SK-N-SH (cell line): ENCODE results near the gene NTNG2. TPM values are rescaled to one million over a fixed set of nuclear protein-coding genes. Genes with fewer than 3 reads are reported as not detected.

ENCODE experiments used
- CTCF ChIA-PET: fragments of 300-600, 350-600 bp; formaldehyde crosslinking; extraction: SDS; loops from one replicate; lab custom pipeline; 2021; lab: Yijun Ruan, JAX
- POLR2A ChIA-PET: fragments of 350-600 bp; sonication (Branson Sonifier 250); formaldehyde crosslinking; extraction: SDS; loops from one replicate; lab custom pipeline; 2020; ENCODE audit warnings: antibody characterized with exemption, inconsistent platforms; lab: Yijun Ruan, JAX
- DNase-seq: peaks from one replicate; pipeline ENCODE4 v3.0.0; 2012
- H2AFZ ChIP-seq: fragments of 200-600 bp; sonication (generic); 2 replicates; pipeline ENCODE4 v1.8.1; 2016; ENCODE audit warnings: antibody characterized with exemption, mild to moderate bottlenecking, low read depth
- H3F3A ChIP-seq: fragments of 200-600 bp; sonication (generic); replicated peaks from 2 replicates; pipeline ENCODE3; 2016; ENCODE audit warnings: antibody characterized with exemption, mild to moderate bottlenecking; ENCODE audit not compliant: insufficient read depth
- H3K27ac ChIP-seq, 2 experiments: fragments of 200-500 bp in 1 of 2; fragments of 200-600 bp in 1 of 2; sonication (Bioruptor generic) in 1 of 2; sonication (generic), shearing (Covaris generic) in 1 of 2; 2 replicates each; pipeline versions ENCODE4 v1.5.1 to v1.6.1; 2014 to 2016; ENCODE audit warnings: low read depth in 2 of 2, inconsistent platforms in 1 of 2, low read length in 1 of 2, mild to moderate bottlenecking in 1 of 2, mixed read lengths in 1 of 2
- H3K27me3 ChIP-seq: fragments of 200-600 bp; sonication (generic), shearing (Covaris generic); 2 replicates; pipeline ENCODE4 v1.6.1; 2016; ENCODE audit warnings: mixed run types; ENCODE audit not compliant: insufficient read depth
- H3K36me3 ChIP-seq, 2 experiments: fragments of 200-500 bp in 1 of 2; fragments of 200-600 bp in 1 of 2; sonication (Bioruptor generic) in 1 of 2; sonication (generic) in 1 of 2; replicated peaks in 1 of 2; 2 replicates each; pipeline versions ENCODE3 to v1.5.1; 2014 to 2016; ENCODE audit warnings: low read length in 1 of 2, mild to moderate bottlenecking in 1 of 2; ENCODE audit not compliant: insufficient read depth in 2 of 2, control insufficient read depth in 1 of 2
- H3K4me1 ChIP-seq, 2 experiments: fragments of 200-500 bp in 1 of 2; fragments of 200-600 bp in 1 of 2; sonication (Bioruptor generic) in 1 of 2; sonication (generic), shearing (Covaris generic) in 1 of 2; 2 replicates each; pipeline versions ENCODE4 v1.5.1 to v1.6.1; 2014 to 2016; ENCODE audit warnings: low read depth in 1 of 2, low read length in 1 of 2, mixed run types in 1 of 2; ENCODE audit not compliant: insufficient read depth in 2 of 2, control insufficient read depth in 1 of 2
- H3K4me2 ChIP-seq: fragments of 200-600 bp; sonication (generic), shearing (Covaris generic); 2 replicates; pipeline ENCODE4 v1.6.1; 2017; ENCODE audit warnings: mixed run types
- H3K4me3 ChIP-seq, 2 experiments: fragments of 200-500 bp in 1 of 2; fragments of 200-600 bp in 1 of 2; sonication (Bioruptor generic) in 1 of 2; sonication (generic), shearing (Covaris generic) in 1 of 2; 2 replicates each; pipeline versions ENCODE4 v1.5.1 to v1.8.1; 2014 to 2016; ENCODE audit warnings: low read depth in 2 of 2, inconsistent platforms in 1 of 2, low read length in 1 of 2, mild to moderate bottlenecking in 1 of 2, mixed read lengths in 1 of 2, moderate library complexity in 1 of 2
- H3K79me2 ChIP-seq: fragments of 200-600 bp; sonication (generic); 2 replicates; pipeline ENCODE4 v1.8.1; 2017; ENCODE audit warnings: mild to moderate bottlenecking; ENCODE audit not compliant: insufficient read depth
- H3K9ac ChIP-seq: fragments of 200-600 bp; sonication (generic); 2 replicates; pipeline ENCODE4 v1.6.1; 2017; ENCODE audit warnings: mixed run types
- H3K9me2 ChIP-seq: fragments of 200-600 bp; sonication (generic); 2 replicates; pipeline ENCODE4 v1.6.1; 2017; ENCODE audit warnings: mixed run types
- H3K9me3 ChIP-seq: fragments of 200-600 bp; sonication (generic); 2 replicates; pipeline ENCODE4 v1.6.1; 2017; ENCODE audit warnings: mixed run types, mild to moderate bottlenecking, moderate library complexity
- H4K20me1 ChIP-seq: fragments of 200-600 bp; sonication (generic); 2 replicates; pipeline ENCODE4 v1.6.1; 2017; ENCODE audit warnings: mild to moderate bottlenecking, mixed run types; ENCODE audit not compliant: insufficient read depth
- CTCF ChIP-seq: fragments of 200-600 bp; sonication (generic); IDR thresholded peaks from 2 replicates; pipeline ENCODE4 v1.6.1; 2017; ENCODE audit warnings: antibody characterized with exemption, mild to moderate bottlenecking, moderate library complexity
- EZH2phosphoT487 ChIP-seq: fragments of 200-600 bp; sonication (generic); IDR thresholded peaks from 2 replicates; pipeline ENCODE4 v1.6.1; 2017; ENCODE audit warnings: low read depth, mixed run types, mild to moderate bottlenecking, antibody characterized with exemption, moderate library complexity, borderline replicate concordance
- FOXM1 ChIP-seq: IDR thresholded peaks from 2 replicates; pipeline ENCODE4 v1.4.0; 2012; ENCODE audit warnings: low read depth, mild to moderate bottlenecking
- GABPA ChIP-seq: IDR thresholded peaks from 2 replicates; pipeline ENCODE4 v1.4.0; 2012; ENCODE audit warnings: low read depth, mild to moderate bottlenecking
- IRF3 ChIP-seq: fragments of 150-350 bp; IDR thresholded peaks from 2 replicates; pipeline ENCODE4 v1.6.1; 2016; ENCODE audit warnings: mild to moderate bottlenecking, low read depth, low read length
- MAX ChIP-seq: IDR thresholded peaks from 2 replicates; pipeline ENCODE4 v1.4.0; 2012; ENCODE audit warnings: low read depth
- PBX3 ChIP-seq: IDR thresholded peaks from 2 replicates; pipeline ENCODE4; 2012
- RAD21 ChIP-seq: IDR thresholded peaks from 2 replicates; pipeline ENCODE4 v1.6.1; 2012; ENCODE audit warnings: mild to moderate bottlenecking, low read length
- SIN3A ChIP-seq: IDR thresholded peaks from 2 replicates; pipeline ENCODE4 v1.6.1; 2012; ENCODE audit warnings: low read depth, mild to moderate bottlenecking, low read length, moderate library complexity, borderline replicate concordance
- SMC3 ChIP-seq: IDR thresholded peaks from 2 replicates; pipeline ENCODE4 v1.6.1; 2012; ENCODE audit warnings: low read depth, low read length, improper control_type of control experiment
- TEAD4 ChIP-seq: IDR thresholded peaks from 2 replicates; pipeline ENCODE4 v1.4.0; 2012; ENCODE audit warnings: mild to moderate bottlenecking, borderline replicate concordance; ENCODE audit not compliant: insufficient read depth
- USF1 ChIP-seq: IDR thresholded peaks from 2 replicates; pipeline ENCODE4 v1.4.0; 2012; ENCODE audit warnings: low read depth, borderline replicate concordance
- USF2 ChIP-seq: fragments of 150-350 bp; IDR thresholded peaks from 2 replicates; pipeline ENCODE4 v1.6.1; 2017; ENCODE audit warnings: antibody characterized with exemption, low read length, low read depth, borderline replicate concordance
- ZBTB33 ChIP-seq: IDR thresholded peaks from 2 replicates; pipeline ENCODE4 v1.4.0; 2012; ENCODE audit warnings: low read depth, borderline replicate concordance
- WGBS: methylation state at CpG from one replicate; pipeline ENCODE4 v1.1.6; 2017; ENCODE audit warnings: low lambda C conversion rate; 5-methylcytosine and 5-hydroxymethylcytosine counted together
- polyA plus RNA-seq, 3 experiments: library from polyadenylated mRNA; depleted of rRNA; stranded (reverse); fragments of >200 nt; gene quantifications; 2 replicates each; pipeline ENCODE4 v1.2.3, GENCODE V29; 2012

Gene NTNG2
- polyA plus RNA-seq, 1 of the 3 experiments (the other 2 are of a cell fraction), result 6.1 TPM

- DNase-seq, result no peak
- Histone ChIP-seq H2AFZ (no peak overlapping the region), H3K36me3 (no peaks in the 10 kb centered on the region), H3K4me3 (no peak overlapping the region), H3K9me2 (no peaks in the 10 kb centered on the region), H3K4me1 (peaks cover 0 to 7% of the 10 kb centered on the region in 2 experiments; a peak in 1 of 4 replicates), H3K27me3 (no peaks in the 10 kb centered on the region), H4K20me1 (no peaks in the 10 kb centered on the region), H3K79me2 (no peaks in the 10 kb centered on the region), H3K9ac (no peak overlapping the region), H3F3A (no peaks in the 10 kb centered on the region), H3K9me3 (no peaks in the 10 kb centered on the region), H3K4me2 (no peak overlapping the region), H3K27ac (no peak overlapping the region)
- WGBS, result 56% methylated on average over 16 of the region's 21 CpGs
- POLR2A ChIA-PET, result no interaction called here
- CTCF ChIA-PET, result interaction anchor here (1.1 to 1.7 kb wide), 9 partner anchors 8 to 203 kb away, joined by 3 to 5 read pairs (median 5); no protein-coding TSS in a partner anchor
- peak; percentile 31 for TF ChIP-seq RAD21
- no peak for TF ChIP-seq MAX
- TF ChIP-seq IRF3, result no peak
Observed at GRCh38 chr9:132201780-132202703, 40.2 kb downstream of the NTNG2 start.

- Histone ChIP-seq H3K36me3 (no peaks in the 10 kb centered on the region), H2AFZ (no peak overlapping the region), H3K4me3 (no peak overlapping the region), H3K4me2 (no peak overlapping the region), H4K20me1 (no peaks in the 10 kb centered on the region), H3F3A (no peaks in the 10 kb centered on the region), H3K27ac (no peak overlapping the region), H3K27me3 (no peaks in the 10 kb centered on the region), H3K9me3 (no peaks in the 10 kb centered on the region), H3K9ac (no peak overlapping the region), H3K79me2 (no peaks in the 10 kb centered on the region), H3K9me2 (no peaks in the 10 kb centered on the region), H3K4me1 (peaks cover 0 to 7% of the 10 kb centered on the region in 2 experiments; a peak in 1 of 4 replicates)
- DNase-seq, result no peak
- POLR2A ChIA-PET, result no interaction called here
- 61% methylated on average over 3 of the region's 3 CpGs for WGBS
- CTCF ChIA-PET, result no interaction called here
- TF ChIP-seq CTCF, result no peak
- no peak for TF ChIP-seq USF2
- no peak for TF ChIP-seq IRF3
- no peak for TF ChIP-seq USF1
- TF ChIP-seq EZH2phosphoT487, result no peak
- TF ChIP-seq RAD21, result no peak
- TF ChIP-seq PBX3, result no peak
- TF ChIP-seq TEAD4, result no peak
- no peak for TF ChIP-seq ZBTB33
- TF ChIP-seq SIN3A, result no peak
- TF ChIP-seq GABPA, result no peak
- no peak for TF ChIP-seq FOXM1
- TF ChIP-seq SMC3, result no peak
Observed at GRCh38 chr9:132204883-132205282, 43.0 kb downstream of the NTNG2 start.
